ENCODE data around the gene OSBPL7.

The OSBPL7 gene

GRCh38 chr17:47850692-47851573 is 29.3 kb upstream of the OSBPL7 start, which contains the start of gene SP6:
Gene SP6 (minus strand): TSS chr17:47851163. CDS start chr17:47848429, 2,734 bp downstream.
- no peak within 1 kb of the TSS for H3K4me3 ChIP-seq (replicated peaks; ENCODE audit: low read depth, low read length)
- no peaks in the 10 kb centered on the region for H3K36me3 ChIP-seq (ENCODE audit: control insufficient read depth, insufficient read depth, low read length)
- no peak for TF ChIP-seq CTCF (IDR thresholded peaks at IDR 0.05; ENCODE audit: insufficient read depth, low read length, poor library complexity, severe bottlenecking)
- H3K27me3 ChIP-seq (replicated peaks; ENCODE audit: control insufficient read depth, insufficient read depth, low read length), result peaks cover 8% of the 10 kb centered on the region
- DNase-seq (ENCODE audit: extremely low read depth, insufficient read length), result no peak

- DNase-seq (ENCODE audit: extremely low read depth, insufficient read length), result no peak
- Histone ChIP-seq H3K27me3 (replicated peaks; ENCODE audit: control insufficient read depth, insufficient read depth, low read length) (peaks cover 8% of the 10 kb centered on the region), H3K4me3 (replicated peaks; ENCODE audit: low read depth, low read length) (no peak overlapping the region), H3K36me3 (ENCODE audit: control insufficient read depth, insufficient read depth, low read length) (no peaks in the 10 kb centered on the region)
- no peak for TF ChIP-seq CTCF (IDR thresholded peaks at IDR 0.05; ENCODE audit: insufficient read depth, low read length, poor library complexity, severe bottlenecking)
Observed at GRCh38 chr17:47850373-47850691, 28.7 kb upstream of the OSBPL7 start.

- Histone ChIP-seq H3K27me3 (replicated peaks; ENCODE audit: control insufficient read depth, insufficient read depth, low read length) (peaks cover 5% of the 10 kb centered on the region), H3K36me3 (ENCODE audit: control insufficient read depth, insufficient read depth, low read length) (no peaks in the 10 kb centered on the region), H3K4me3 (replicated peaks; ENCODE audit: low read depth, low read length) (no peak overlapping the region)
- DNase-seq (ENCODE audit: extremely low read depth, insufficient read length), result no peak
- TF ChIP-seq CTCF (IDR thresholded peaks at IDR 0.05; ENCODE audit: insufficient read depth, low read length, poor library complexity, severe bottlenecking), result no peak
Observed at GRCh38 chr17:47848198-47848513, 26.6 kb upstream of the OSBPL7 start.

- Histone ChIP-seq H3K4me3 (replicated peaks; ENCODE audit: low read depth, low read length) (no peak overlapping the region), H3K27me3 (replicated peaks; ENCODE audit: control insufficient read depth, insufficient read depth, low read length) (peaks cover 4% of the 10 kb centered on the region; the same call in 1 of the 2 replicates), H3K36me3 (ENCODE audit: control insufficient read depth, insufficient read depth, low read length) (no peaks in the 10 kb centered on the region)
- DNase-seq (ENCODE audit: extremely low read depth, insufficient read length), result no peak
- peak; percentile 26 for TF ChIP-seq CTCF (IDR thresholded peaks at IDR 0.05; ENCODE audit: insufficient read depth, low read length, poor library complexity, severe bottlenecking)
Observed at GRCh38 chr17:47847341-47848197, 26.0 kb upstream of the OSBPL7 start.

GRCh38 chr17:47846716-47847340 is 25.2 kb upstream of the OSBPL7 start:
- Histone ChIP-seq H3K36me3 (ENCODE audit: control insufficient read depth, insufficient read depth, low read length) (no peaks in the 10 kb centered on the region), H3K4me3 (replicated peaks; ENCODE audit: low read depth, low read length) (no peak overlapping the region), H3K27me3 (replicated peaks; ENCODE audit: control insufficient read depth, insufficient read depth, low read length) (peaks cover 4% of the 10 kb centered on the region; the same call in 1 of the 2 replicates)
- no peak for TF ChIP-seq CTCF (IDR thresholded peaks at IDR 0.05; ENCODE audit: insufficient read depth, low read length, poor library complexity, severe bottlenecking)
- no peak for DNase-seq (ENCODE audit: extremely low read depth, insufficient read length)

All from GM06990 (cell line).